ENCODE results near the gene HUS1. TPM values are rescaled to one million over a fixed set of nuclear protein-coding genes. Genes with fewer than 3 reads are reported as not detected.

Gene HUS1
- total and polyA plus RNA-seq, 2 of the 8 experiments (the other 6 are each of a cell fraction or from before 2014, with no cell fraction given) = 15.0 to 33.0 TPM

GRCh38 chr7:47934831-47935230 is 44.6 kb downstream of the HUS1 start:
- no peaks in the 10 kb centered on the region for H3K27me3 ChIP-seq (replicated peaks in 1 of 4; ENCODE audit: control insufficient read depth in 3 of 4, extremely low read depth in 1 of 4, insufficient read depth in 3 of 4, low read length in 3 of 4)
- ChIA-PET CTCF (ENCODE audit: partially characterized antibody) (interaction anchor here (0.8 to 1.8 kb wide), 5 partner anchors 10 to 84 kb away, joined by 3 to 12 read pairs (median 4); no protein-coding TSS in a partner anchor), POLR2A (ENCODE audit: partially characterized antibody) (no interaction called here)
- no peaks in the 10 kb centered on the region for H3K9me3 ChIP-seq (ENCODE audit: insufficient read depth in 2 of 2, low read depth in 1 of 2, low read length in 1 of 2)
- H2BK15ac ChIP-seq (ENCODE audit: low read length) = no peak overlapping the region
- H2BK120ac ChIP-seq (replicated peaks; ENCODE audit: low read depth, low read length) = no peak overlapping the region
- no peaks in the 10 kb centered on the region for H3K23me2 ChIP-seq (ENCODE audit: low read depth, low read length)
- no peaks in the 10 kb centered on the region for H3K79me2 ChIP-seq (ENCODE audit: control insufficient read depth in 1 of 2, insufficient read depth in 2 of 2, low read length in 2 of 2)
- WGBS, 2 experiments (ENCODE audit: extremely low coverage in 1 of 2, insufficient coverage in 1 of 2, insufficient read length in 1 of 2, insufficient replicate concordance in 2 of 2, low coverage in 1 of 2, low lambda C conversion rate in 2 of 2, missing lambda C conversion rate in 1 of 2) = 88% methylated on average over 6 of the region's 6 CpGs; no CpG with 5 or more reads in 1 of the 2 experiments
- H3K27ac ChIP-seq (ENCODE audit: low read depth, low read length) = no peak overlapping the region
- H4K91ac ChIP-seq (replicated peaks; ENCODE audit: insufficient read length, low read length) = no peak overlapping the region
- 0 out of 2 replicates have a peak overlapping the region, but pooled peaks have one; percentile 19 for H2AFZ ChIP-seq (ENCODE audit: low read length)
- FAIRE-seq (no peak), DNase-seq (ENCODE audit: low read depth in 1 of 2, low spot score in 2 of 2) (no peak)
- H3K4me1 ChIP-seq (replicated peaks in 1 of 4; ENCODE audit: control insufficient read depth in 3 of 4, insufficient read depth in 4 of 4, low read length in 3 of 4) = no peaks in the 10 kb centered on the region; a peak in 1 of 7 replicates
- H2BK5ac ChIP-seq (ENCODE audit: low read depth, low read length) = no peak overlapping the region
- no peak overlapping the region for H3K14ac ChIP-seq (ENCODE audit: insufficient read length)
- H3K36me3 ChIP-seq (ENCODE audit: control insufficient read depth in 2 of 4, insufficient read depth in 4 of 4, low read length in 3 of 4) = no peaks in the 10 kb centered on the region
- no peaks in the 10 kb centered on the region for H4K20me1 ChIP-seq (replicated peaks in 1 of 2; ENCODE audit: control insufficient read depth in 1 of 2, insufficient read depth in 2 of 2, low read length in 2 of 2)
- H2AK5ac ChIP-seq (ENCODE audit: low read depth, low read length) = no peak overlapping the region
- H3K56ac ChIP-seq (replicated peaks; ENCODE audit: insufficient read length, low read depth, low read length) = no peak overlapping the region
- no peak overlapping the region for H4K5ac ChIP-seq (ENCODE audit: insufficient read length, low read depth, low read length)
- no peak overlapping the region for H3K4me2 ChIP-seq (ENCODE audit: insufficient read depth in 1 of 2, low read depth in 2 of 2, low read length in 2 of 2)
- H3K4ac ChIP-seq (replicated peaks; ENCODE audit: insufficient read length, low read depth, low read length) = no peak overlapping the region
- H3K18ac ChIP-seq (ENCODE audit: extremely low read depth, low read length) = no peak overlapping the region
- H2BK20ac ChIP-seq (ENCODE audit: low read length) = no peak overlapping the region
- no peak overlapping the region for H2BK12ac ChIP-seq (ENCODE audit: low read depth, low read length)
- no peak overlapping the region for H3K23ac ChIP-seq (ENCODE audit: insufficient read length)
- no peak overlapping the region for H3K4me3 ChIP-seq (ENCODE audit: extremely low read depth in 1 of 4, insufficient read depth in 2 of 4, low read depth in 3 of 4, low read length in 4 of 4)
- H3K79me1 ChIP-seq (ENCODE audit: low read depth, low read length) = no peaks in the 10 kb centered on the region
- no peak overlapping the region for H4K8ac ChIP-seq (ENCODE audit: extremely low read depth, insufficient read depth, low read length)
- no peak overlapping the region for H3K9ac ChIP-seq (replicated peaks in 1 of 4; ENCODE audit: extremely low read depth in 1 of 4, low read depth in 3 of 4, low read length in 3 of 4)
- TF ChIP-seq ZNF274 (IDR thresholded peaks at IDR 0.05; ENCODE audit: borderline replicate concordance, extremely low read depth, low read length) (no peak), KDM1A (IDR thresholded peaks at IDR 0.05; ENCODE audit: borderline replicate concordance, low read length) (no peak), RNF2 (IDR thresholded peaks at IDR 0.05; ENCODE audit: borderline replicate concordance, low read depth, low read length, missing control alignments, poor library complexity, severe bottlenecking) (no peak), EP300 (IDR thresholded peaks at IDR 0.05; ENCODE audit: borderline replicate concordance in 1 of 2, low read depth in 2 of 2, low read length in 2 of 2) (no peak), CHD2 (IDR thresholded peaks at IDR 0.05; ENCODE audit: low read length) (no peak), ASH2L (IDR thresholded peaks at IDR 0.05; ENCODE audit: low read length) (no peak), CBX8 (IDR thresholded peaks at IDR 0.05; ENCODE audit: borderline replicate concordance, low read depth, low read length) (no peak)
